ENCODE data around the gene ADAMTS10.

DNA sequence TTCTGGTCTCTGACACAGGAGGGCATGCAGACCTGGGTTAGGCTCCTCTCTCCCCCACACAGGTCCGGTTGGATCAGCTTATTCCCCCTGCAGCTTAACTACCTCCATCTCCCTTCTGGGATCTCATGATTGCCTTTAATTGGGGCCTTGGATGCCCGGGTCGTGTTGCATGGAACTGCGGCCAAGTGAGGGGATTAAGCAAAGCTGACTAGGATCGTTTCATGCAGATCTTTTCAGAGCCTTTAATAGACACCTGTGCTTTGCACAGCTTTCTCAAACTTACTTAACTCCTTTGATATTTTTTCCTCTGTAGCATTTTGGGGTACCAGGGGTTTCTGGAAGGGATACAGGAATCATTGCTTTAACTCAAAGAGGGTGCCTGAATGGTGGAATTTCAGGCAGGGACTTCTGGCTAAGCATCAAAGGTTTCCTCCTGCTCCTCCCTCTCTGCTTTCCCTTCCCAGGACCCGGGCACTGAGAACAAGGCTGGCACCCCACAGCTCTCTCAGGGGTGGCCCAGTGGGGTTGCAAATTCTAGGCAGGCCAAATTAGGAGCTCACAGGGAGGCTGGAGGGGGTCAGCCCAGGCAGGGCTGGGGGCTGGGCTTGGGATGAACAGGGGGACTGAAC, 20.4 kb upstream of the ADAMTS10 start:
- TF ChIP-seq CTCF (IDR thresholded peaks at IDR 0.05 in 8 of 11, conservative IDR thresholded peaks at IDR 0.05 in 3 of 11) (no peak), POLR2A (IDR thresholded peaks at IDR 0.05) (no peak), POLR2AphosphoS5 (IDR thresholded peaks at IDR 0.05) (no peak)

All from spleen (tissue), 7 donors.